Vagina (tissue), 2 donors: ENCODE measurements around the gene MTRFR.

Experiments
- CTCF ChIP-seq, 3 experiments: fragments of 450-650 bp in 2 of 3; fragments of 200-600 bp in 1 of 3; sonication (generic) in 1 of 3; IDR thresholded peaks; one replicate each; pipeline ENCODE4 v1.5.1; 2017 to 2019; ENCODE audit warnings: antibody characterized with exemption in 3 of 3, mild to moderate bottlenecking in 2 of 3, moderate library complexity in 2 of 3
- POLR2A ChIP-seq, 2 donors: fragments of 450-650 bp; IDR thresholded peaks; one replicate each; pipeline ENCODE4 v1.6.1; 2017; ENCODE audit warnings: antibody characterized with exemption in 2 of 2, mild to moderate bottlenecking in 2 of 2, moderate library complexity in 2 of 2

GRCh38 chr12:123231931-123232330, 1.3 kb upstream of the MTRFR start:
- TF ChIP-seq POLR2A (IDR thresholded peaks at IDR 0.05) (no peak), CTCF (IDR thresholded peaks at IDR 0.05) (no peak)
